ENCODE measurements around the gene GTF2I.

- TF ChIP-seq EZH2phosphoT487 (IDR thresholded peaks at IDR 0.05; ENCODE audit: low read depth, severe bottlenecking, unreplicated experiment): no peak
- no peak for TF ChIP-seq CTCF (IDR thresholded peaks at IDR 0.05; ENCODE audit: poor library complexity)
- TF ChIP-seq EZH2 (IDR thresholded peaks at IDR 0.05; ENCODE audit: borderline replicate concordance): no peak
Observed at GRCh38 chr7:74622228-74622749, 35.2 kb upstream of the GTF2I start.

All from hepatocyte (in vitro differentiated cells).